ENCODE measurements around the gene PTX3.

The PTX3 gene

DNA sequence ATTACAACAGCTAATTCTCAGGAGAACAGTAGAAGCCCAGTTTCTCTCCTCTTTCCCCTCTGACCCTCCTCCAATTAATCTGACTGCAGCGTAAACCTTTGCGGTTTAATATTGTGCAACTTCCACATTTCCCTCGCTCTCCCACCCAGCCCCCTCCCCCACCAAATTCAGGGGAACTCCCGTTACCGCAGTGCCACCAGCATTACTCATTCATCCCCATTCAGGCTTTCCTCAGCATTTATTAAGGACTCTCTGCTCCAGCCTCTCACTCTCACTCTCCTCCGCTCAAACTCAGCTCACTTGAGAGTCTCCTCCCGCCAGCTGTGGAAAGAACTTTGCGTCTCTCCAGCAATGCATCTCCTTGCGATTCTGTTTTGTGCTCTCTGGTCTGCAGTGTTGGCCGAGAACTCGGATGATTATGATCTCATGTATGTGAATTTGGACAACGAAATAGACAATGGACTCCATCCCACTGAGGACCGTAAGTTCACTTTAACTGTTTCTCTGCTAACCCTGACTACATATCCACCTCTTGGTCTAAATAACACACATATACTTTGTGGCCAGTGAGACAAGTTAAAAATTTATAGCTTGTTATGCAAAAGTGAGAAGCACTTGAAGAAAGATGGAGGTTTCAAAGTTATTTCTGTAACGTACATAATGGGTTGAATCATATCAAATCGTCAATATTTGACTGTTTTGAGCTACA, at the start of gene PTX3:
PTX3 (plus strand) TSS at position 268 of the 709 bp plus-strand sequence; CDS start at position 352, 84 bp downstream.
- Mint-ChIP-seq H3K4me3 (peak within 1 kb of the TSS; percentile 55), H3K27me3 (peaks cover 29% of the 10 kb centered on the region), H3K9me3 (no peaks in the 10 kb centered on the region), H3K27ac (no peak within 1 kb of the TSS), H3K4me1 (ENCODE audit: low read depth) (peaks cover 10% of the 10 kb centered on the region), H3K36me3 (ENCODE audit: low read depth) (no peaks in the 10 kb centered on the region)

GRCh38 chr3:157387708-157388435, 48.8 kb upstream of the PTX3 start:
- H3K9me3 Mint-ChIP-seq, result peaks cover 8% of the 10 kb centered on the region
- no peak overlapping the region for H3K4me3 Mint-ChIP-seq
- H3K27me3 Mint-ChIP-seq, result no peaks in the 10 kb centered on the region
- H3K36me3 Mint-ChIP-seq (ENCODE audit: low read depth), result no peaks in the 10 kb centered on the region
- no peak overlapping the region for H3K27ac Mint-ChIP-seq
- H3K4me1 Mint-ChIP-seq (ENCODE audit: low read depth), result no peaks in the 10 kb centered on the region

GRCh38 chr3:157388976-157389375, 47.7 kb upstream of the PTX3 start:
- H3K27me3 Mint-ChIP-seq, result no peaks in the 10 kb centered on the region
- no peaks in the 10 kb centered on the region for H3K36me3 Mint-ChIP-seq (ENCODE audit: low read depth)
- no peak overlapping the region for H3K4me3 Mint-ChIP-seq
- H3K9me3 Mint-ChIP-seq, result peaks cover 8% of the 10 kb centered on the region
- H3K27ac Mint-ChIP-seq, result no peak overlapping the region
- no peaks in the 10 kb centered on the region for H3K4me1 Mint-ChIP-seq (ENCODE audit: low read depth)

- peaks cover 8% of the 10 kb centered on the region for H3K9me3 Mint-ChIP-seq
- no peak overlapping the region for H3K27ac Mint-ChIP-seq
- no peak overlapping the region for H3K4me3 Mint-ChIP-seq
- no peaks in the 10 kb centered on the region for H3K36me3 Mint-ChIP-seq (ENCODE audit: low read depth)
- no peaks in the 10 kb centered on the region for H3K4me1 Mint-ChIP-seq (ENCODE audit: low read depth)
- no peaks in the 10 kb centered on the region for H3K27me3 Mint-ChIP-seq
Measured at GRCh38 chr3:157390713-157391515, 45.7 kb upstream of the PTX3 start.

DNA sequence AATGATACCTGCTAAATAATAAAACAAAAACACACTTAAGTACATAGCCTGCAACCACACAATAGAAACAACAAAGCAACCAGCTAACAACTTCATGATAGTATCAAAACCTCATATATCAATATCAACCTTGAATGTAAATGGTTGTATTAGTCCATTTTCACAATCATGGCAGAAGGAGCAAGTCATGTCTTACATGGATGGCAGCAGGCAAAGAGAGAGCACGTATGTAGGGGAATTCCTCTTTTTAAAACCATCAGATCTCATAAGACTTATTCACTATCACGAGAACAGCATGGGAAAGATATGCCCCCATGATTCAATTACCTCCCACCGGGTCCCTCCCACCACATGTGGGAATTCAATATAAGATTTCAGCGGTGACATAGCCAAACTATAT, 44.5 kb upstream of the PTX3 start:
- H3K36me3 Mint-ChIP-seq (ENCODE audit: low read depth), result no peaks in the 10 kb centered on the region
- no peak overlapping the region for H3K27ac Mint-ChIP-seq
- H3K4me1 Mint-ChIP-seq (ENCODE audit: low read depth), result no peaks in the 10 kb centered on the region
- H3K9me3 Mint-ChIP-seq, result peaks cover 8% of the 10 kb centered on the region
- no peaks in the 10 kb centered on the region for H3K27me3 Mint-ChIP-seq
- no peak overlapping the region for H3K4me3 Mint-ChIP-seq

DNA sequence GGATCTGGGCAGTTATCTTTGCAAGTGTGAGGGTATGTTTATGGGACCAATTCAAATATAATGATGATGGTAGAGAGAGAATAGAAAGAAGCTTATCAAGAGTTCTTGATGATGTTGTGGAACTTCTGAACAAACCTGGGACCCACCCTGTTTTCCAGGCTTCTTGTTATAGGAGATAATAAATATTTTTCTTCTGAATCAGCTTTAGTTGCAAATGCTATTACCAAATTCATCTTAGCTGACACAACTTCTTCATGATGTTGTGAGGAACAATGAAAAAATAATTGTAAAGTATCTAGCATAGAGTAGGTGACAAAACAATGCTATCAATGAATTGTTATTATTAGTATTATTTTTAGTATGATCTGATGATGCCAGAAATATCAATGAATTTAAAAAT, 43.5 kb upstream of the PTX3 start:
- Mint-ChIP-seq H3K27me3 (no peaks in the 10 kb centered on the region), H3K4me3 (no peak overlapping the region), H3K27ac (no peak overlapping the region), H3K9me3 (peaks cover 8% of the 10 kb centered on the region), H3K36me3 (ENCODE audit: low read depth) (no peaks in the 10 kb centered on the region), H3K4me1 (ENCODE audit: low read depth) (no peaks in the 10 kb centered on the region)

- Mint-ChIP-seq H3K27ac (no peak overlapping the region), H3K4me3 (no peak overlapping the region), H3K4me1 (ENCODE audit: low read depth) (no peaks in the 10 kb centered on the region), H3K9me3 (peaks cover 8% of the 10 kb centered on the region), H3K36me3 (ENCODE audit: low read depth) (no peaks in the 10 kb centered on the region), H3K27me3 (no peaks in the 10 kb centered on the region)
Measured at GRCh38 chr3:157394411-157394810, 42.2 kb upstream of the PTX3 start.

- no peaks in the 10 kb centered on the region for H3K36me3 Mint-ChIP-seq (ENCODE audit: low read depth)
- no peak overlapping the region for H3K4me3 Mint-ChIP-seq
- no peaks in the 10 kb centered on the region for H3K9me3 Mint-ChIP-seq
- H3K4me1 Mint-ChIP-seq (ENCODE audit: low read depth), result no peaks in the 10 kb centered on the region
- no peak overlapping the region for H3K27ac Mint-ChIP-seq
- no peaks in the 10 kb centered on the region for H3K27me3 Mint-ChIP-seq
Measured at GRCh38 chr3:157398598-157398997, 38.1 kb upstream of the PTX3 start.

DNA sequence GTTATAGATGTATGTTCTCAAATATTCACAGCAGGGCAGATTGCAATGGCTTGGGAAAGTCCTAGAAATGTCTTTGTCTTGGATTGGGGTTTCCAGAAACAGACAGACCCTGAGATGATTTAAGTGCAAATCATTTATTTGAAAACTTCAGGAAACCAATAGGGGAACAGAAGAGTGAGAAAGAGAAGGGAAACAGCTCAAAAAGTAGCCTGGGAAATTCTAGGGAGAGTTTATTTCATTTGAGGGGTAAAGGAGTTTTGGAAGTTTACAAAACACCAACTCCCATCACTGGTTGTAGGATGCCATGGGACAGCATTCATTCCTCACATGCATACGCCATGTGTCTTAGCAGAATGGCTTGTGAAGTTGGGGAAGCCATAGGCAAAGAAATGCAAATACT, 32.3 kb upstream of the PTX3 start:
- Mint-ChIP-seq H3K27ac (no peak overlapping the region), H3K4me3 (no peak overlapping the region), H3K36me3 (ENCODE audit: low read depth) (no peaks in the 10 kb centered on the region), H3K27me3 (peaks cover 4% of the 10 kb centered on the region), H3K4me1 (ENCODE audit: low read depth) (no peaks in the 10 kb centered on the region), H3K9me3 (no peaks in the 10 kb centered on the region)

DNA sequence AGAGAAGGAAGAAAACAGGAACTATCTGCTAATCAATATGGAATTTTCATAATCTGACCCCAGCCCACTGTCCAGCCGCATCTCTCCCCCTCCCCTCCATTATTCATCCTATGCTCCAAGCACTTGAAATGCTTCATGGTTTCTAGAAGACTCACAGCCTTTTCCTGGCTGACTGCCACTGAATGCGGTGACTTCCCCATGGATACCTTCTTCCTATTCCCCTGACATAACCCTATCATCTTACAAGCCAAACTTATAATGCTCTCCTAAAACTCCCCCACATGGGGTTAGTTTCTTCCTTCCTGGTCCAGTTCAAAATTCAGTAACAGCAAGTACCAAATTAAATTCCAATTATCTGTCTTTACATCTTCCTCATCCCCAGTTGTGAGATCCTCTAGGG, 31.2 kb upstream of the PTX3 start:
- no peaks in the 10 kb centered on the region for H3K36me3 Mint-ChIP-seq (ENCODE audit: low read depth)
- no peaks in the 10 kb centered on the region for H3K9me3 Mint-ChIP-seq
- H3K4me1 Mint-ChIP-seq (ENCODE audit: low read depth), result no peaks in the 10 kb centered on the region
- H3K4me3 Mint-ChIP-seq, result no peak overlapping the region
- peaks cover 4% of the 10 kb centered on the region for H3K27me3 Mint-ChIP-seq
- no peak overlapping the region for H3K27ac Mint-ChIP-seq

- Mint-ChIP-seq H3K36me3 (ENCODE audit: low read depth) (no peaks in the 10 kb centered on the region), H3K4me3 (no peak overlapping the region), H3K27me3 (peaks cover 4% of the 10 kb centered on the region), H3K9me3 (no peaks in the 10 kb centered on the region), H3K27ac (no peak overlapping the region), H3K4me1 (ENCODE audit: low read depth) (no peaks in the 10 kb centered on the region)
Measured at GRCh38 chr3:157406394-157406793, 30.3 kb upstream of the PTX3 start.

DNA sequence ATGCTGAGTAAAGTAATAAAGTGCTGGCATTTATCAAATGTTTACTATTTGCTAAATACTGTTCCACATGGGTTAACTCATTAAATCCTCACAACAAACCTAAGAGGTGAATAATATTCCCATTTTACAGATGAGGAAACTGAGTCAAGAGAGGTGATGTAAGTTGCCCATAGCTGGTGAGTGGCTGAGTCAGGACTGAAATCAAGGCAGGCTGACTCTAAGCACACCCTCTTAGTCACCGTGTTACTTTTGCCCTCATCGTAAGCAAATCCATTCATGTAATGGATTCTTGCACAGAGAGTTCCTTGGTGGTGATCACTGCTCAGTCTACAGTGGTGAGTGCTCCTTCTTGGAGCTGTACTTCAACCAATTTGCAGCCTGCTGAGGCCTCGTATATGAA, 28.9 kb upstream of the PTX3 start:
- Mint-ChIP-seq H3K4me1 (ENCODE audit: low read depth) (no peaks in the 10 kb centered on the region), H3K9me3 (no peaks in the 10 kb centered on the region), H3K36me3 (ENCODE audit: low read depth) (no peaks in the 10 kb centered on the region), H3K27ac (no peak overlapping the region), H3K27me3 (peaks cover 4% of the 10 kb centered on the region), H3K4me3 (no peak overlapping the region)

- H3K27ac Mint-ChIP-seq, result no peak overlapping the region
- H3K27me3 Mint-ChIP-seq, result peaks cover 4% of the 10 kb centered on the region
- no peaks in the 10 kb centered on the region for H3K36me3 Mint-ChIP-seq (ENCODE audit: low read depth)
- H3K4me3 Mint-ChIP-seq, result no peak overlapping the region
- no peaks in the 10 kb centered on the region for H3K9me3 Mint-ChIP-seq
- no peaks in the 10 kb centered on the region for H3K4me1 Mint-ChIP-seq (ENCODE audit: low read depth)
Measured at GRCh38 chr3:157408499-157409149, 28.0 kb upstream of the PTX3 start.

DNA sequence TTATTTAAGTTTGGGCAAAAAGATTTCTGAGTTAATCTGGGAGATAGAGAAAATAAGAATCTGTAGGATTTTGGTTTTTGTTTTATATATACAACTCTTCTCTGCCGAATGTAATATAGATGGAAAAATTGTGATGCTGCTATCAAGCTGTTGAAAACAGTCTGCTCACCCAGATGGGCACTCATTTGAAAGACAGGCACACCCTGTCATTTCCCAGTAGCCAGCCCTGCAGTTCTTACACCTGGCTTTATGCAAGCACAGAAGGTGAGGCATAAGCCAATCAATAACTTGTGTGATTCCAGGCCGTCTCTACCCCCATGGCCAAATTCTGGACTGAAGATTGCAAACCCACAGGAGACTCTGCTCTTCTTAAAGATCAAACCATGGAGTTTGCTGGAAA, 27.1 kb upstream of the PTX3 start:
- Mint-ChIP-seq H3K9me3 (no peaks in the 10 kb centered on the region), H3K36me3 (ENCODE audit: low read depth) (no peaks in the 10 kb centered on the region)

GRCh38 chr3:157410945-157411344, 25.7 kb upstream of the PTX3 start:
- no peaks in the 10 kb centered on the region for H3K36me3 Mint-ChIP-seq (ENCODE audit: low read depth)
- H3K9me3 Mint-ChIP-seq, result no peaks in the 10 kb centered on the region
- H3K27me3 Mint-ChIP-seq, result peaks cover 3% of the 10 kb centered on the region
- H3K4me3 Mint-ChIP-seq, result no peak overlapping the region
- H3K4me1 Mint-ChIP-seq (ENCODE audit: low read depth), result no peaks in the 10 kb centered on the region
- H3K27ac Mint-ChIP-seq, result no peak overlapping the region

More for the DNA sequence above, 27.1 kb upstream of the PTX3 start:
- no peak overlapping the region for H3K4me3 Mint-ChIP-seq
- H3K4me1 Mint-ChIP-seq (ENCODE audit: low read depth), result no peaks in the 10 kb centered on the region
- H3K27me3 Mint-ChIP-seq, result peaks cover 4% of the 10 kb centered on the region
- no peak overlapping the region for H3K27ac Mint-ChIP-seq
